ENCODE data around the gene MAPKAPK3.
A peak's percentile ranks its signal among the peaks of the same experiment; 100 is the strongest.

MAPKAPK3 gene

DNA sequence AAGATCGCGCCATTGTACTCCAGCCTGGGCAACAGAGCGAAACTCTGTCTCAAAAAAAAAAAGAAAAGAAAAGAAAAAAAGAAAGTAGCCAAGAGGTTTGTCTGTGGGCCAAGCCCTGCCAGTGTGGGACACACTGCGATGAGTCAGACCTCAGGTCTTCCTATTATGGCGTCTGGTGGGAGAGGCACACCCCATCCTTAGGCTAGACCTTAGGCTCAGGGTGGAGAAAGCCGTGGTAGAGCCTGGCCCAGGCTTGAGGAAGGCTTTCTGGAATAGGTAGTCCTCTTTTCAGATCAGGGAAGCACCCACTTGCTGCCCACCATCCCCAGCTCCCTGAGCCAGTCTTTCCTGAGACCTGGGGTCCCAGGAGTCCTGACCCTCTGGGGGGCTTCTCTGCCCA is 41.6 kb upstream of the MAPKAPK3 start:
- no peaks in the 10 kb centered on the region for H3K9me3 ChIP-seq (ENCODE audit: control insufficient read depth, insufficient read depth, low read depth, low read length)
- H3K9ac ChIP-seq (ENCODE audit: low read length), result no peak overlapping the region
- H3K4me3 ChIP-seq (ENCODE audit: low read depth, low read length), result no peak overlapping the region
- H3K27ac ChIP-seq (ENCODE audit: low read depth, low read length), result no peak overlapping the region
- H3K4me1 ChIP-seq (ENCODE audit: control insufficient read depth, insufficient read depth, low read length), result no peaks in the 10 kb centered on the region
- H3K27me3 ChIP-seq (ENCODE audit: control insufficient read depth, insufficient read depth, low read length), result no peaks in the 10 kb centered on the region
- peaks cover 47% of the 10 kb centered on the region for H3K36me3 ChIP-seq (ENCODE audit: control insufficient read depth, insufficient read depth, low read length)

GRCh38 chr3:50577348-50577747 is 39.6 kb upstream of the MAPKAPK3 start:
- no peak overlapping the region for H3K27ac ChIP-seq (ENCODE audit: low read depth, low read length)
- no peaks in the 10 kb centered on the region for H3K27me3 ChIP-seq (ENCODE audit: control insufficient read depth, insufficient read depth, low read length)

DNA sequence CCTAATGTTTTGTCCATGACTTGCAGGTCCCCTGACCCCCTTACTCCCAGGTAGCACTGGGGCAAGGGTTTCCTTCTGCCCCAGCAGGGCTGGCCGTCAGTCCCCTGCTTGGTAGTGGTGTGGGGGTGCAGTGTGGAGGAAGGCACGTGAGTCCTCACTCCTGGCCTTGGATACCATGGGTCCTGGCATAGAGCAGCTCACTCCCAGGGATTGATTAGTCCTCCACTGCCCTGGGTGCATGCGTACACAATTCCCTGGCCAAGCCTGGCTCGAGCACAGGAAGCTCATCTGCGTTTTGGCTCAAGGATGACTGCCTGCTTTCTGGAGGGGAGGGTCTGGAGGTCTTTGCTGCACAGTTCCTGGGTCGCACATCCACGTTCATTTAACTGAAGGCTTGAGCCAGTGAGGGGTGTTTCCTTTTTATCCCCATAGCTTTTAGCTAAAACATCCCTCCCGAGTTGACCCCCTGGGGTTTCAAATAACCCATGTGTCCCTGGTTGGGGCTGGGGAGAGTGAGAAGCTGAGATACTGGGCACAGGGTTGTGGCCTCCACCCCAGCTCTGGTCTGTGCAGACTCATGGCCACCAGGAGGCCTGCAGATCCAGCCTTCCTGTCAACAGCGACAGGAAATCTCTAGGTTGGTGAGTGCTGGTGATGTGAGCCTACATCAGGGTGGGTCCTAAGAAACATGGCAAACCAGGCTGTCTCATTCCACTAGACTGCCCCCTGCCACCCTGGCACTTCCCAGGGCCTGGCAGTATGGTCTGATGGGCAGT is 36.1 kb upstream of the MAPKAPK3 start:
- H3K9ac ChIP-seq (ENCODE audit: low read length), result no peak overlapping the region
- H3K4me3 ChIP-seq (ENCODE audit: low read depth, low read length), result no peak overlapping the region
- H3K36me3 ChIP-seq (ENCODE audit: control insufficient read depth, insufficient read depth, low read length), result peaks cover 66% of the 10 kb centered on the region
- H3K27ac ChIP-seq (ENCODE audit: low read depth, low read length), result no peak overlapping the region
- no peaks in the 10 kb centered on the region for H3K27me3 ChIP-seq (ENCODE audit: control insufficient read depth, insufficient read depth, low read length)
- no peaks in the 10 kb centered on the region for H3K4me1 ChIP-seq (ENCODE audit: control insufficient read depth, insufficient read depth, low read length)
- no peaks in the 10 kb centered on the region for H3K9me3 ChIP-seq (ENCODE audit: control insufficient read depth, insufficient read depth, low read depth, low read length)

More at GRCh38 chr3:50577348-50577747, 39.6 kb upstream of the MAPKAPK3 start:
- H3K9me3 ChIP-seq (ENCODE audit: control insufficient read depth, insufficient read depth, low read depth, low read length), result no peaks in the 10 kb centered on the region
- H3K36me3 ChIP-seq (ENCODE audit: control insufficient read depth, insufficient read depth, low read length), result peaks cover 66% of the 10 kb centered on the region
- H3K9ac ChIP-seq (ENCODE audit: low read length), result no peak overlapping the region
- no peak overlapping the region for H3K4me3 ChIP-seq (ENCODE audit: low read depth, low read length)
- no peaks in the 10 kb centered on the region for H3K4me1 ChIP-seq (ENCODE audit: control insufficient read depth, insufficient read depth, low read length)

DNA sequence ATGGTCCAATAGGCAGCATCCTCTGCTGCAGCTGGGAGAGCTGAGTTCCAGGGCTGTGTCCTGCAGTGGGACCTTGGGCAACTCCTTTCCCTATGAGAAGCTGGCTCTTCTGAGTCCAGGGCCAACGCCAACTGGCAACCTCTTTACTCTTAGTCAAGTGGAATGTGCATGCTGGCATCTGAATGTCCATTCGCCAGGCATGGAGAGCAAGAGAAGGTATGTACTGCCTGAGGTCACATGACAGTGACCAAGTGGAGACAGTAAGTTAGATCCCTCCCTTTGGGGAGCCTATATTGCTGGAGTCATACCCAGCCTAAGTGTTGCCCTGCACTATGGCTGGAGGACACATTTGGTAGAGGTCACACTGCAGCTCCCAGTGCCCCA is 35.5 kb upstream of the MAPKAPK3 start:
- Histone ChIP-seq H3K9ac (ENCODE audit: low read length) (no peak overlapping the region), H3K4me1 (ENCODE audit: control insufficient read depth, insufficient read depth, low read length) (no peaks in the 10 kb centered on the region), H3K36me3 (ENCODE audit: control insufficient read depth, insufficient read depth, low read length) (peaks cover 66% of the 10 kb centered on the region), H3K9me3 (ENCODE audit: control insufficient read depth, insufficient read depth, low read depth, low read length) (no peaks in the 10 kb centered on the region), H3K27me3 (ENCODE audit: control insufficient read depth, insufficient read depth, low read length) (no peaks in the 10 kb centered on the region), H3K4me3 (ENCODE audit: low read depth, low read length) (no peak overlapping the region), H3K27ac (ENCODE audit: low read depth, low read length) (no peak overlapping the region)

GRCh38 chr3:50582083-50582482 is 34.9 kb upstream of the MAPKAPK3 start:
- Histone ChIP-seq H3K4me1 (ENCODE audit: control insufficient read depth, insufficient read depth, low read length) (no peaks in the 10 kb centered on the region), H3K27me3 (ENCODE audit: control insufficient read depth, insufficient read depth, low read length) (no peaks in the 10 kb centered on the region), H3K4me3 (ENCODE audit: low read depth, low read length) (no peak overlapping the region), H3K9ac (ENCODE audit: low read length) (no peak overlapping the region), H3K9me3 (ENCODE audit: control insufficient read depth, insufficient read depth, low read depth, low read length) (no peaks in the 10 kb centered on the region), H3K36me3 (ENCODE audit: control insufficient read depth, insufficient read depth, low read length) (peaks cover 61% of the 10 kb centered on the region), H3K27ac (ENCODE audit: low read depth, low read length) (no peak overlapping the region)

GRCh38 chr3:50583897-50584296 is 33.1 kb upstream of the MAPKAPK3 start:
- Histone ChIP-seq H3K9ac (ENCODE audit: low read length) (peak overlapping the region; percentile 37), H3K9me3 (ENCODE audit: control insufficient read depth, insufficient read depth, low read depth, low read length) (no peaks in the 10 kb centered on the region), H3K4me3 (ENCODE audit: low read depth, low read length) (no peak overlapping the region), H3K4me1 (ENCODE audit: control insufficient read depth, insufficient read depth, low read length) (no peaks in the 10 kb centered on the region), H3K27ac (ENCODE audit: low read depth, low read length) (no peak overlapping the region), H3K27me3 (ENCODE audit: control insufficient read depth, insufficient read depth, low read length) (no peaks in the 10 kb centered on the region), H3K36me3 (ENCODE audit: control insufficient read depth, insufficient read depth, low read length) (peaks cover 43% of the 10 kb centered on the region)

- Histone ChIP-seq H3K9ac (ENCODE audit: low read length) (peak overlapping the region; percentile 37), H3K9me3 (ENCODE audit: control insufficient read depth, insufficient read depth, low read depth, low read length) (no peaks in the 10 kb centered on the region), H3K27ac (ENCODE audit: low read depth, low read length) (no peak overlapping the region), H3K4me3 (ENCODE audit: low read depth, low read length) (no peak overlapping the region), H3K4me1 (ENCODE audit: control insufficient read depth, insufficient read depth, low read length) (no peaks in the 10 kb centered on the region), H3K36me3 (ENCODE audit: control insufficient read depth, insufficient read depth, low read length) (peaks cover 40% of the 10 kb centered on the region), H3K27me3 (ENCODE audit: control insufficient read depth, insufficient read depth, low read length) (no peaks in the 10 kb centered on the region)
Measured at GRCh38 chr3:50584391-50584790, 32.6 kb upstream of the MAPKAPK3 start.

DNA sequence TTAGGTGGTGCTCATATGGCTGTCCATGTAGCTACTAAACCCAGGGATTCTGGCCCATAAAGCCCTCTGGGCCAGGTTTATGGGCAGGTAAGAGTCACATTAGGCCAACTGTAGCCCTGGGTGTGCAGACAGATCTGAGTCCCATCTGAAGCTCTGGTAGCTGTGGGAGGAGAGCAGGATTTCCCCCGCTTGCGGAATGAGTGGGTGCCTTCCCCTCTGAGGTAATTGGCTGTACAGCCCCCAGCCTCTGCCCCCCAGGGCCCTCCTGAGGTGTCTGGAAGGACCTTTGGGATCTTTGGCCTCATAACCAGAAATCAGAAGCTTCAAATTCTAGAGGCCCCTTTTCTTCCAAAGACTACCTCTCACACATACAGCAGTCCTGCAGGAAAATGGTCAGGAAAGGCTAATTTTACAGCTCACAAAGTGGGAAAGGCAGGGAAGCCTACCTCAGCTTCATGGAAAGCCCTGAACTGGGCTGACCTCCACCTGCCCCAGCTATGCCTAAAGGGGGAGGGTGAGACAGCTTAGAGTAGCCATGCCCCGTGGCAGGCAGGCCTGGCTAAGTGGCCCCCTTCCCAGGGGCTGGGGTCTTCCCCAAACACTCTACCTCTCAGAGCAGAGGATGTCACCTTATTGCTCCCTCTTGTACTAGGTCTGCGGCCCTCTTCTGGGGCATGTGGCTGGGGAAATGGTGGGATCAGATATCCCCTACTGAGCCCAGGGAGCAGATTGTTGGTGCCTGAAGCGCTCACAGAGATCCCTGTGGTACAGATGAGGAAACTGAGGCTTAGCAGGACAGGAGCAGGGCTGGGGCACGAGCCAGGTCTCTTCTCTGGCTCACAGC is 30.8 kb upstream of the MAPKAPK3 start:
- peaks cover 24% of the 10 kb centered on the region for H3K36me3 ChIP-seq (ENCODE audit: control insufficient read depth, insufficient read depth, low read length)
- H3K27me3 ChIP-seq (ENCODE audit: control insufficient read depth, insufficient read depth, low read length), result no peaks in the 10 kb centered on the region
- no peaks in the 10 kb centered on the region for H3K4me1 ChIP-seq (ENCODE audit: control insufficient read depth, insufficient read depth, low read length)
- no peaks in the 10 kb centered on the region for H3K9me3 ChIP-seq (ENCODE audit: control insufficient read depth, insufficient read depth, low read depth, low read length)
- no peak overlapping the region for H3K4me3 ChIP-seq (ENCODE audit: low read depth, low read length)
- no peak overlapping the region for H3K27ac ChIP-seq (ENCODE audit: low read depth, low read length)
- H3K9ac ChIP-seq (ENCODE audit: low read length), result no peak overlapping the region

- Histone ChIP-seq H3K27me3 (ENCODE audit: control insufficient read depth, insufficient read depth, low read length) (no peaks in the 10 kb centered on the region), H3K4me1 (ENCODE audit: control insufficient read depth, insufficient read depth, low read length) (no peaks in the 10 kb centered on the region), H3K36me3 (ENCODE audit: control insufficient read depth, insufficient read depth, low read length) (peaks cover 18% of the 10 kb centered on the region), H3K4me3 (ENCODE audit: low read depth, low read length) (no peak overlapping the region), H3K9me3 (ENCODE audit: control insufficient read depth, insufficient read depth, low read depth, low read length) (no peaks in the 10 kb centered on the region), H3K27ac (ENCODE audit: low read depth, low read length) (no peak overlapping the region), H3K9ac (ENCODE audit: low read length) (no peak overlapping the region)
Measured at GRCh38 chr3:50586763-50587070, 30.2 kb upstream of the MAPKAPK3 start.

DNA sequence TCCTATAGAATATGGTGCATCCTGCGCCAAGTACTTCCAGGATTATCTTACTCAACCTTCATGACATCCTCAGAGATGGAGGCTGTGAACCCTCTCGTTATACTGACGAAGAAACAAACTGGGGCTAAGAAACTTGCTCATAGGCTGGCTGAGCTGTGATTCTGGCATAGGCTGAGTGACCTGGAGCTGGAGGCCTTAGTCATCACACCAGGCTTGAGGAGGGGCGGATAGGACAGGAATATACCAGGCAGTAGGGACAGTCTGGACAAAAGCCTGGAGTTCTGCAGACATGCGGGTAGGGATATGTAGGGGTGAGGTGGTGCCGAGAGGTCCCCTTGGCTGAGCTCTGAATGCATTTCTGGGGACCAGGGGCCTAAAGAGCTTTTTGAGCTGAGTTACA is 29.6 kb upstream of the MAPKAPK3 start:
- Histone ChIP-seq H3K9me3 (ENCODE audit: control insufficient read depth, insufficient read depth, low read depth, low read length) (no peaks in the 10 kb centered on the region), H3K4me1 (ENCODE audit: control insufficient read depth, insufficient read depth, low read length) (no peaks in the 10 kb centered on the region), H3K27me3 (ENCODE audit: control insufficient read depth, insufficient read depth, low read length) (no peaks in the 10 kb centered on the region), H3K27ac (ENCODE audit: low read depth, low read length) (no peak overlapping the region), H3K4me3 (ENCODE audit: low read depth, low read length) (no peak overlapping the region), H3K36me3 (ENCODE audit: control insufficient read depth, insufficient read depth, low read length) (peaks cover 12% of the 10 kb centered on the region), H3K9ac (ENCODE audit: low read length) (no peak overlapping the region)
